Tibial nerve (tissue), 4 donors: ENCODE measurements around the gene ZNF665.

ENCODE experiments used
- CTCF ChIP-seq, 5 experiments: fragments of 200-600 bp in 3 of 5; fragments of 450-650 bp in 2 of 5; sonication (generic) in 3 of 5; IDR thresholded peaks; one replicate each; pipeline ENCODE4 v1.5.1; 2016 to 2019; ENCODE audit warnings: antibody characterized with exemption in 5 of 5, mild to moderate bottlenecking in 3 of 5, moderate library complexity in 2 of 5
- EP300 ChIP-seq, 2 donors: sonication (generic); formaldehyde crosslinking; IDR thresholded peaks; one replicate each; pipeline ENCODE4 v1.6.1; 2017; ENCODE audit warnings: antibody characterized with exemption in 2 of 2, mild to moderate bottlenecking in 1 of 2
- POLR2A ChIP-seq, 2 donors: fragments of 450-650 bp; IDR thresholded peaks; one replicate each; pipeline ENCODE4 v1.6.1; 2017; ENCODE audit warnings: antibody characterized with exemption in 2 of 2, mild to moderate bottlenecking in 2 of 2, moderate library complexity in 2 of 2

GRCh38 chr19:53140351-53140750 is 52.8 kb downstream of the ZNF665 start:
- TF ChIP-seq CTCF (IDR thresholded peaks at IDR 0.05) (no peak), POLR2A (IDR thresholded peaks at IDR 0.05) (no peak), EP300 (IDR thresholded peaks at IDR 0.05) (no peak)
